GM21526 (cell line): ENCODE data around the gene ASB12.

Experiments
- ATAC-seq: cut with Tn5 transposase; IDR thresholded peaks from one replicate; pipeline ENCODE4 v1.9.1; 2021; ENCODE audit warnings: moderate library complexity; ENCODE audit not compliant: unreplicated experiment, low FRiP score

Gene ASB12

GRCh38 chrX:64187762-64188150 lies 42.7 kb downstream of the ASB12 start:
- no peak for ATAC-seq

- no peak for ATAC-seq
These were observed 43.2 kb downstream of the ASB12 start for GRCh38 chrX:64186974-64187761.

- no peak for ATAC-seq
These were observed 46.0 kb downstream of the ASB12 start for GRCh38 chrX:64184396-64184795.

- no peak for ATAC-seq
These were observed 48.2 kb downstream of the ASB12 start for GRCh38 chrX:64182208-64182607.

- no peak for ATAC-seq
These were observed 53.5 kb downstream of the ASB12 start for GRCh38 chrX:64176876-64177275.
